GM12878 (cell line): Measurements from ENCODE around the gene PHAF1. TPM values are rescaled to one million over a fixed set of nuclear protein-coding genes. Genes with fewer than 3 reads are reported as not detected.
A peak's percentile ranks its signal among the peaks of the same experiment; 100 is the strongest.

Experiments
- ATAC-seq: fragments of 200-7000 bp; cut with Tn5 transposase; 3 replicates; pipeline ENCODE4 v1.9.1; 2020; ENCODE audit warnings: mild to moderate bottlenecking, moderate library complexity
- BruUV-seq: library from RNA; stranded (reverse); fragments of 400-500 nt; replicated peaks from 2 replicates; lab custom pipeline; 2021; lab: Mats Ljungman, UMichigan
- CTCF ChIA-PET: fragments of 300-600 bp; sonication (Branson Sonifier 250); formaldehyde crosslinking; extraction: SDS; loops from one replicate; lab custom pipeline; 2021; ENCODE audit warnings: inconsistent platforms; lab: Yijun Ruan, JAX
- POLR2A ChIA-PET: fragments of 350-600 bp; formaldehyde crosslinking; extraction: SDS; loops from one replicate; lab custom pipeline; 2021; ENCODE audit warnings: inconsistent platforms; lab: Charles Lee
- RAD21 ChIA-PET: fragments of 300-600 bp; sonication (Branson Sonifier 250); formaldehyde crosslinking; loops from one replicate; lab custom pipeline; 2023; ENCODE audit warnings: antibody characterized with exemption; ENCODE audit not compliant: unreplicated experiment; lab: Charles Lee
- SMC1A ChIA-PET: fragments of 300-600 bp; sonication (Branson Sonifier 250); formaldehyde crosslinking; loops from one replicate; lab custom pipeline; 2023; ENCODE audit not compliant: unreplicated experiment, uncharacterized antibody; lab: Charles Lee
- DNase-seq: peaks from one replicate; pipeline ENCODE4 v3.0.0-alpha.2; 2011; ENCODE audit warnings: low read depth, low spot score
- FAIRE-seq: peaks from 3 replicates; lab custom pipeline; 2011; peaks lifted over from hg19 to GRCh38; lab: Jason Lieb, UNC
- H2AFZ ChIP-seq: 2 replicates; pipeline ENCODE4 v1.6.0; 2011; ENCODE audit warnings: low read depth, low read length, control low read depth; ENCODE audit not compliant: control insufficient read depth
- H3K27ac ChIP-seq: 2 replicates; pipeline ENCODE4 v1.5.1; 2011; ENCODE audit warnings: control low read depth; ENCODE audit not compliant: control insufficient read depth, insufficient read depth
- H3K27me3 ChIP-seq, 2 experiments: replicated peaks in 1 of 2; 2 replicates each; pipeline versions ENCODE4 v1.6.0 to v1.6.1; 2011; ENCODE audit warnings: low read length in 1 of 2; ENCODE audit not compliant: control insufficient read depth in 2 of 2, insufficient read depth in 2 of 2
- H3K36me3 ChIP-seq, 2 experiments: 2 replicates each; pipeline ENCODE4 v1.5.1; 2011; ENCODE audit warnings: low read length in 1 of 2; ENCODE audit not compliant: control insufficient read depth in 2 of 2, insufficient read depth in 2 of 2
- H3K4me1 ChIP-seq: 2 replicates; pipeline ENCODE4 v1.6.1; 2011; ENCODE audit warnings: mild to moderate bottlenecking, low read length, moderate library complexity, mixed read lengths; ENCODE audit not compliant: control insufficient read depth, insufficient read depth
- H3K4me2 ChIP-seq: 2 replicates; pipeline ENCODE4 v1.6.0; 2011; ENCODE audit warnings: control low read depth; ENCODE audit not compliant: control insufficient read depth, insufficient read depth
- H3K4me3 ChIP-seq: fragments of 200-600 bp; sonication (generic); 2 replicates; pipeline ENCODE4 v1.5.1; 2016
- H3K79me2 ChIP-seq: 2 replicates; pipeline ENCODE4 v1.6.0; 2011; ENCODE audit warnings: low read length; ENCODE audit not compliant: control insufficient read depth, insufficient read depth
- H3K9ac ChIP-seq: 2 replicates; pipeline ENCODE4 v1.8.0; 2011; ENCODE audit warnings: low read length, control low read depth, mixed read lengths; ENCODE audit not compliant: control insufficient read depth, insufficient read depth
- H3K9me3 ChIP-seq: replicated peaks from 3 replicates; pipeline ENCODE4 v1.5.1; 2011; ENCODE audit warnings: mild to moderate bottlenecking, low read length; ENCODE audit not compliant: control insufficient read depth, insufficient read depth
- H4K20me1 ChIP-seq: 2 replicates; pipeline ENCODE4 v1.6.0; 2011; ENCODE audit not compliant: control insufficient read depth, insufficient read depth
- MLLT1 ChIP-seq: fragments of 450-650 bp; IDR thresholded peaks from 2 replicates; pipeline ENCODE4 v1.6.1; 2016; ENCODE audit warnings: mild to moderate bottlenecking
- NRF1 ChIP-seq: conservative IDR thresholded peaks from 2 replicates; pipeline ENCODE4 v1.6.1; 2011; ENCODE audit warnings: mild to moderate bottlenecking, low read depth, low read length, improper control_type of control experiment
- SMARCA5 ChIP-seq: fragments of 450-650 bp; IDR thresholded peaks from 2 replicates; pipeline ENCODE4 v1.6.1; 2017; ENCODE audit warnings: mild to moderate bottlenecking
- SREBF2 ChIP-seq: IDR thresholded peaks from 2 replicates; pipeline ENCODE4 v1.6.1; 2012; ENCODE audit warnings: mild to moderate bottlenecking, low read length
- USF1 ChIP-seq: IDR thresholded peaks from 2 replicates; pipeline ENCODE4 v1.6.1; 2011; ENCODE audit warnings: borderline replicate concordance, low read depth, mild to moderate bottlenecking, moderate library complexity, mixed read lengths, low read length; ENCODE audit not compliant: insufficient read depth; ENCODE audit errors: extremely low read length
- WGBS: methylation state at CpG from one replicate; pipeline ENCODE4 v1.1.6; 2016; ENCODE audit warnings: low lambda C conversion rate; ENCODE audit not compliant: insufficient replicate concordance, insufficient coverage; ENCODE audit errors: missing lambda C conversion rate; 5-methylcytosine and 5-hydroxymethylcytosine counted together
- in situ Hi-C: fragments of 300-500 bp; cut with MboI; formaldehyde crosslinking; loops from 9 replicates; pipeline ENCODE4 v1.14.3; 2018; ENCODE audit warnings: mixed read lengths
- intact Hi-C: fragments of 100-400 bp; cut with micrococcal nuclease; formaldehyde crosslinking; loops from one replicate; pipeline ENCODE4 v1.14.2; 2022; ENCODE audit not compliant: unreplicated experiment
- polyA plus RNA-seq, 11 experiments: library from polyadenylated mRNA; depleted of rRNA in 4 of 11; unstranded in 6 of 11; stranded (reverse) in 5 of 11; fragments of >200 nt; fragmentation: Nextera tagmentation in 4 of 11; fragmentation: Illumina TruSeq in 1 of 11; extraction: Ambion mirVana in 4 of 11; extraction: Trizol in 1 of 11; gene quantifications; 1 replicate in 1 of 11; 2 replicates in 10 of 11; pipeline versions ENCODE4 v1.2.1 to v1.2.3, GENCODE V29; 2011 to 2016; ENCODE audit warnings: inconsistent platforms in 2 of 11, missing spikeins in 2 of 11, low read depth in 1 of 11
- total RNA-seq, 4 experiments: library from RNA; depleted of rRNA in 3 of 4; stranded (reverse); fragments of >200 nt in 3 of 4; fragmentation: Illumina TruSeq in 1 of 4; extraction: Trizol in 1 of 4; gene quantifications; 2 replicates each; pipeline versions ENCODE4 v1.2.1 to v1.2.3, GENCODE V29; 2013 to 2021

PHAF1 gene
- total and polyA plus RNA-seq, 10 of the 15 experiments (the other 5 are each of a cell fraction or from before 2014, with no cell fraction given): 4.5 to 20.9 (median 14.9) TPM

DNA sequence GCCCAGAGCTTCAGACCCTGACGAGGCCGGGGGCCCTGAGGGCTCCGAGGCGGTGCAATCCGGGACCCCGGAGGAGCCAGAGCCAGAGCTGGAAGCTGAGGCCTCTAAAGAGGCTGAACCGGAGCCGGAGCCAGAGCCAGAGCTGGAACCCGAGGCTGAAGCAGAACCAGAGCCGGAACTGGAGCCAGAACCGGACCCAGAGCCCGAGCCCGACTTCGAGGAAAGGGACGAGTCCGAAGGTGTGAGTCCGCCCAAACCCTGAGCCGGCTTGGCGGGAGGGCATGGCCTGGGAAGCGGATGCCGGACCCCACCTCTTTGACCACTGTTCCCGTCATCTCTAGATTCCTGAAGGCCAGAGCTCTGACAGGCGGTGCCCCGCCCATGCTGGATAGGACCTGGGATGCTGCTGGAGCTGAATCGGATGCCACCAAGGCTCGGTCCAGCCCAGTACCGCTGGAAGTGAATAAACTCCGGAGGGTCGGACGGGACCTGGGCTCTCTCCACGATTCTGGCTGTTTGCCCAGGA is 65.0 kb downstream of the PHAF1 start:
- Histone ChIP-seq H3K4me2 (peak overlapping the region; percentile 99), H3K27me3 (no peaks in the 10 kb centered on the region), H3K4me3 (peak overlapping the region; percentile 55; the same call in 1 of the 2 replicates), H3K4me1 (peaks cover 38% of the 10 kb centered on the region), H4K20me1 (no peaks in the 10 kb centered on the region; the same call in 1 of the 2 replicates), H3K79me2 (no peaks in the 10 kb centered on the region), H3K9me3 (no peaks in the 10 kb centered on the region), H2AFZ (peak overlapping the region; percentile 63; the same call in 1 of the 2 replicates), H3K27ac (no peak overlapping the region), H3K36me3 (no peaks in the 10 kb centered on the region), H3K9ac (no peak overlapping the region)
- no peak for TF ChIP-seq MLLT1
- TF ChIP-seq USF1: no peak
- TF ChIP-seq SMARCA5: 0 out of 2 replicates have a peak, but pooled peaks have one; percentile 27
- no peak for TF ChIP-seq NRF1
- no peak for TF ChIP-seq SREBF2
- CTCF ChIA-PET: interaction anchor here (0.8 to 5.3 kb wide), 11 partner anchors 11 to 223 kb away, joined by 3 to 36 read pairs (median 3); partner anchors contain the start of genes FBXL8 and TRADD
- FAIRE-seq: no peak
- SMC1A ChIA-PET: interaction anchor here (1.3 to 2.4 kb wide), 4 partner anchors 11 to 157 kb away, joined by 4 to 9 read pairs (median 6); no protein-coding TSS in a partner anchor
- in situ Hi-C loops: no loop called here
- POLR2A ChIA-PET: interaction anchor here (1.0 to 10.9 kb wide), 6 partner anchors 8 to 75 kb away, joined by 3 to 137 read pairs (median 4); partner anchors contain the start of genes E2F4, FBXL8, HSF4 and TRADD
- DNase-seq: no peak
- no peak for ATAC-seq
- intact Hi-C loops: no loop called here
- RAD21 ChIA-PET: interaction anchor here (1.1 to 2.7 kb wide), 6 partner anchors 11 to 157 kb away, joined by 4 to 8 read pairs (median 6); partner anchors contain the start of genes FBXL8 and TRADD
- 52% methylated on average over 31 of the region's 31 CpGs for WGBS
- BruUV-seq: no TSS peak
